ENCODE measurements around the gene MFSD2A. TPM values are rescaled to one million over a fixed set of nuclear protein-coding genes. Genes with fewer than 3 reads are reported as not detected.

The MFSD2A gene
- total and polyA plus RNA-seq, 10 of the 15 experiments (the other 5 are each of a cell fraction or from before 2014, with no cell fraction given): 0.84 to 30.1 (median 15.2) TPM

DNA sequence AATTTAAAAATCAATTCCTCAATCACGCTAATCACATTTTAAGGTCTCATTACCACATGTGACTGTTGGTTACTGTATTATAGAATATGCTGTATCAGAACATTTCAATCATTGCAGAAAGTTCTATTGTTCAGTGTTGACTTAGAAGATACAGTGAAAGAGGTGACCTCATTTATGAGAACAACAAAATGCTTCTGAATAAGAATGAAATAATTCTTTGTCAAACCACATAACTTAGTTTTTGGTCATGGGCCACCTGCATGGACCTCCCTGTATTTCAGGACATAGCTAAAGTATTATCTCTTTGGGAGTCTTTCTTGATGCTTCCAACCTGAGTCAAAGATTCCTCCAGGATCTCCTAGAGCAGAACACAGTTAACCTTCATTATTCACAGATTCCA, 22.3 kb downstream of the MFSD2A start (continued):
- TF ChIP-seq, protein P1, sequence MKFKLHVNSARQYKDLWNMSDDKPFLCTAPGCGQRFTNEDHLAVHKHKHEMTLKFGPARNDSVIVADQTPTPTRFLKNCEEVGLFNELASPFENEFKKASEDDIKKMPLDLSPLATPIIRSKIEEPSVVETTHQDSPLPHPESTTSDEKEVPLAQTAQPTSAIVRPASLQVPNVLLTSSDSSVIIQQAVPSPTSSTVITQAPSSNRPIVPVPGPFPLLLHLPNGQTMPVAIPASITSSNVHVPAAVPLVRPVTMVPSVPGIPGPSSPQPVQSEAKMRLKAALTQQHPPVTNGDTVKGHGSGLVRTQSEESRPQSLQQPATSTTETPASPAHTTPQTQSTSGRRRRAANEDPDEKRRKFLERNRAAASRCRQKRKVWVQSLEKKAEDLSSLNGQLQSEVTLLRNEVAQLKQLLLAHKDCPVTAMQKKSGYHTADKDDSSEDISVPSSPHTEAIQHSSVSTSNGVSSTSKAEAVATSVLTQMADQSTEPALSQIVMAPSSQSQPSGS (IDR thresholded peaks at IDR 0.05; ENCODE audit: low read length): peak; percentile 60; the same call in 1 of the 2 replicates

GRCh38 chr1:39979654-39980053, 24.7 kb downstream of the MFSD2A start:
- ChIA-PET SMC1A (ENCODE audit: uncharacterized antibody, unreplicated experiment) (no interaction called here), POLR2A (no interaction called here)

More at GRCh38 chr1:39979654-39980053, 24.7 kb downstream of the MFSD2A start:
- H2AFZ ChIP-seq (ENCODE audit: control insufficient read depth, low read depth, low read length): no peak overlapping the region
- no peaks in the 10 kb centered on the region for H3K79me2 ChIP-seq (ENCODE audit: control insufficient read depth, insufficient read depth, low read length)
- no peak for DNase-seq (ENCODE audit: low read depth, low spot score)
- H3K27me3 ChIP-seq (replicated peaks in 1 of 2; ENCODE audit: control insufficient read depth in 2 of 2, insufficient read depth in 2 of 2, low read length in 1 of 2): no peaks in the 10 kb centered on the region
- intact Hi-C loops (cut with micrococcal nuclease; ENCODE audit: unreplicated experiment) (no loop called here), in situ Hi-C loops (cut with MboI) (no loop called here)
- H3K9me3 ChIP-seq (replicated peaks; ENCODE audit: control insufficient read depth, insufficient read depth, low read length): no peaks in the 10 kb centered on the region
- H3K27ac ChIP-seq (ENCODE audit: control insufficient read depth, insufficient read depth): no peak overlapping the region
- TF ChIP-seq PKNOX1 (IDR thresholded peaks at IDR 0.05) (peak; percentile 44), ZNF687 (IDR thresholded peaks at IDR 0.05) (no peak)
- H4K20me1 ChIP-seq (ENCODE audit: control insufficient read depth, insufficient read depth): no peaks in the 10 kb centered on the region
- no TSS peak for BruUV-seq (replicated peaks)
- H3K9ac ChIP-seq (ENCODE audit: control insufficient read depth, insufficient read depth, low read length): no peak overlapping the region
- CTCF ChIA-PET: interaction anchor here (0.6 to 11.5 kb wide), 2 partner anchors 39 to 52 kb away, joined by 4 to 185 read pairs; no protein-coding TSS in a partner anchor
- H3K4me3 ChIP-seq: no peak overlapping the region
- H3K4me1 ChIP-seq (ENCODE audit: control insufficient read depth, insufficient read depth, low read length): peaks cover 3% of the 10 kb centered on the region
- FAIRE-seq: no peak
- WGBS (ENCODE audit: insufficient coverage, insufficient replicate concordance, low lambda C conversion rate, missing lambda C conversion rate): 79% methylated on average over 4 of the region's 4 CpGs
- H3K36me3 ChIP-seq (ENCODE audit: control insufficient read depth in 2 of 2, insufficient read depth in 2 of 2, low read length in 1 of 2): no peaks in the 10 kb centered on the region
- no peak for ATAC-seq
- H3K4me2 ChIP-seq (ENCODE audit: control insufficient read depth, insufficient read depth): no peak overlapping the region
- RAD21 ChIA-PET (ENCODE audit: unreplicated experiment): interaction anchor here (1.1 kb wide), 1 partner anchor 60 kb away, joined by 3 read pairs; no protein-coding TSS in a partner anchor

All from GM12878 (cell line).